ENCODE results near the gene KRTAP5-7.

Gene KRTAP5-7

DNA sequence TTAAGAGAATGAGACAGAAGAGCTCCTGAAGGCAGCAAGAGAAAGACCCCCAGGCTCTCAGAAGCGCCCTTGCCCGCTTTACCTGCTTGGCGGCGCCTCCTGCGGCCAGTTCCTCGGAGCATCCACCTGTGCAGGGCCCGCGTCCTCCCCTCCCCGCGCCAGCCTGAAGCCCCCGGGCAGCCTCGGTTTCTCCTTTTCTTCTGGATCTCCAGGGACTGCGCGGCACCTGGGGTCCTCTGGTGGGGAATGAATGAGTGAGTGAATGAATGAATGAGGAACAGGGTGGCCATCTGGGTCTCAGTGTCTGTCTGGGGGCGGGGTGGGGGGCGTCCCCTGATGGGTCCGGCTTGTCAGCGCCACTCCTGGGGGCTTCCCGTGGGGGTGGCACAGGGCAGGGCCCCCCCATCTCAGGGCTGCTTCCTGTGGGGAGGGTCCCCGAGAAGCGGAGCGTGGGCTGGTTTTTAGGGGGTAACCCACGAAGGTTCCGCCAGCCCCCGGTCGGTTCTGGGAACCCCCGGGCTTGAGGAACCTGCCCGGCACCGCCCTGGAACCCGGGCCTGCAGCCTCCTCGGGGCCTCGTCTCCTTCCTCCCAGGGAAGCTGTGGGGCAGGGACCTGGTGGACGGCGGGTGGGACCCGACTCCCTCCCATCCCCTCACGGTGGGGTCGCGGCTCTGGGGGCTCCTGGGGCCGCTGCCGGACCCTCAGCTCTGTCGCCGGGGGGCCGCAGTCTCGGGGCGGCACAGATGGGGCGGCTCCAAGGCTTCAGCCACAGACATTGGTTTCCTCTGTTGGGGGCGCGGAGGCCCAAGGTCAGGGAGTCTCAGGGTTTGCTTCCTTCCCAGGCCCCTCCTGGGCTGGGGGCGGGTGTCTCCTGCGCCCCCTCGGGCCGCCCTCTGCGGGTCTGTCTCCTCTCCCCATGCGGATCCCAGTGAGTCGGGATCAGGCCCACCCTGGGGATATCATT, 8.3 kb upstream of the KRTAP5-7 start:
- TF ChIP-seq, protein P1, sequence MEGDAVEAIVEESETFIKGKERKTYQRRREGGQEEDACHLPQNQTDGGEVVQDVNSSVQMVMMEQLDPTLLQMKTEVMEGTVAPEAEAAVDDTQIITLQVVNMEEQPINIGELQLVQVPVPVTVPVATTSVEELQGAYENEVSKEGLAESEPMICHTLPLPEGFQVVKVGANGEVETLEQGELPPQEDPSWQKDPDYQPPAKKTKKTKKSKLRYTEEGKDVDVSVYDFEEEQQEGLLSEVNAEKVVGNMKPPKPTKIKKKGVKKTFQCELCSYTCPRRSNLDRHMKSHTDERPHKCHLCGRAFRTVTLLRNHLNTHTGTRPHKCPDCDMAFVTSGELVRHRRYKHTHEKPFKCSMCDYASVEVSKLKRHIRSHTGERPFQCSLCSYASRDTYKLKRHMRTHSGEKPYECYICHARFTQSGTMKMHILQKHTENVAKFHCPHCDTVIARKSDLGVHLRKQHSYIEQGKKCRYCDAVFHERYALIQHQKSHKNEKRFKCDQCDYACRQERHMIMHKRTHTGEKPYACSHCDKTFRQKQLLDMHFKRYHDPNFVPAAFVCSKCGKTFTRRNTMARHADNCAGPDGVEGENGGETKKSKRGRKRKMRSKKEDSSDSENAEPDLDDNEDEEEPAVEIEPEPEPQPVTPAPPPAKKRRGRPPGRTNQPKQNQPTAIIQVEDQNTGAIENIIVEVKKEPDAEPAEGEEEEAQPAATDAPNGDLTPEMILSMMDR (IDR thresholded peaks at IDR 0.05; ENCODE audit: low read depth, low read length, missing control alignments) = no peak
- in situ Hi-C loops (cut with HindIII; ENCODE audit: low sequenced_read_pairs) = no loop called here
- DNase-seq (ENCODE audit: low read depth) = no peak
- no peak overlapping the region for H3K4me3 ChIP-seq (ENCODE audit: low read depth, low read length)

DNA sequence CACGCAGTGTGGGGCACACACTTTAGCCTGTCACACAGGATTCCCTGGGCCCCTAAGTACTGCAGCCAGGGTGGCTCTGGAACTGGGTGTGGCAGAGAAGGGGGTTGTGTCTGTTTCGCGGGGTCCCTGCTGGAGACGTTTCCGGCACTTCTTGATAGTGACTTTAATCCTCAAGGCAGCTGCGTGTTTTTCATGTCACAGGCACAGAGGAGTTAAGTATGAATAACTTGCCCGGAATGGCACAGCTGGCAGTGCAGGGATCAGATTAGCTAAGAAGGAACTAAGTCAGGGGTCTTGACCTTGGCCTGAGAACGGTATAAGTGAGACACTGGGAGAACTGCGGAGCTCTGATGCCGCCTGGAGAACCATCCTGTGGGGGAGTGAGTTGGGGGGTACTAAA, 7.5 kb upstream of the KRTAP5-7 start:
- in situ Hi-C loops (cut with HindIII; ENCODE audit: low sequenced_read_pairs) = no loop called here
- no peak for DNase-seq (ENCODE audit: low read depth)
- H3K4me3 ChIP-seq (ENCODE audit: low read depth, low read length) = no peak overlapping the region
- TF ChIP-seq, protein P1 (IDR thresholded peaks at IDR 0.05; ENCODE audit: low read depth, low read length, missing control alignments) = no peak

DNA sequence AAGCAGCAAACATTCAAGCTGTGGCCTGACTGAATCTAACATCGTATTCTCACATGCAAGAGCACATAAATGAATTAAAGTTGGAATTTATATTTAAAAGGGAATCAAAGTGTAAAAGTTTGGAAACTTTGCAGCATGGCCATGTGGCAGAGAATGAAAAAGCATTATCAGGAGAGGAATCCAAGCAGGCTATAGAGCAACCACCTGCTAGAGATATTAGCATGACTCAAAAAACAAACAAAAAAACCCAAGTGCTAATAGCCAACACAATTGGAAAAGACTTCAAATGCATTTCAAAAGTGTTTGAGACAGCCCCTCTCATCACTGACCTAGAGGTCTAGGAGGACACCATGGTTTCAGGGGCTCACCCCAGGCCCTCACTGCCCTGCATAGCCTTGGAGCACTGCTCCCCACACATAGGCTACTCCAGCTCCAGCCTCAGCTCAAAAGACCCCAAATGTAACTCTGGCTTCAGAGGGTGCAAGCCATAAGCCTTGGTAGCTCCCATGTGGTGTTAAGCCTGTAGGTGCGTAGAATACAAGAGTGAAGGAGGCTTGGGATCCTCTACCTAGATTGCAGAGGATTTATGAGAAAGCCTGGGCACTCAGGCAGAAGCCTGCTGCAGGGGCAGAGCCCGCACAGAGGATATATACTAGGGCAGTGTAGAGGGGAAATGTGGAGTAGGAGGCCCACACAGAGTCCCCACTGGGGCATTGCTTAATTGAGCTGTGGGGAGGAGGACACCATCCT, 1.7 kb upstream of the KRTAP5-7 start:
- in situ Hi-C loops (cut with HindIII; ENCODE audit: low sequenced_read_pairs) = no loop called here
- DNase-seq (ENCODE audit: low read depth) = no peak
- no peak overlapping the region for H3K4me3 ChIP-seq (ENCODE audit: low read depth, low read length)
- TF ChIP-seq, protein P1 (IDR thresholded peaks at IDR 0.05; ENCODE audit: low read depth, low read length, missing control alignments) = no peak

DNA sequence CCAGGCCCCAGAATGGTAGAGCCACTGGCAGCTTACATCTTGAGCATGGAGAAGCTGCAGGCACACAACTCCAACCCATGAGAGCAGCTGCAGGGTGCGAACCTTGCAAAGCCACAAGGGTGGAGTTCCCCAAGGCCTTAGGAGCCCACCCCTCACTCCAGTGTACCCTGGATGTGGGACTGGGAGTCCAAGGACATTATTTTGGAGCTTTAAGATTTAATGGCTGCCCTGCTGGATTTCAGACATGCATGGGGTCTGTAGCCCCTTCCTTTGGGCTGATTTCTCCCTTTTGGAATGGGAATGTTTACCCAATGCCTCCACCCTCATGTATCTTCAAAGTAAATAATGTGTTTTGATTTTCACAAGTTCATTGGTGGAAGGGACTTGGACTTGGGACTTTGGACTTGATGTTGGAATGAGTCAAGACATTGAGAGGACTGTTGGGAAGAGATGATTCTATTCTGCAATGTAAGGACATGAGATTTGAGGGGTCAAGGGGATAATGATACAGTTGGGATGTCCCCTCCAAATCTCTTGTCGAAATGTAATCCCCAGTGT, 1.1 kb upstream of the KRTAP5-7 start:
- TF ChIP-seq, protein P1 (IDR thresholded peaks at IDR 0.05; ENCODE audit: low read depth, low read length, missing control alignments) = no peak
- no peak for DNase-seq (ENCODE audit: low read depth)
- in situ Hi-C loops (cut with HindIII; ENCODE audit: low sequenced_read_pairs) = no loop called here
- no peak overlapping the region for H3K4me3 ChIP-seq (ENCODE audit: low read depth, low read length)

DNA sequence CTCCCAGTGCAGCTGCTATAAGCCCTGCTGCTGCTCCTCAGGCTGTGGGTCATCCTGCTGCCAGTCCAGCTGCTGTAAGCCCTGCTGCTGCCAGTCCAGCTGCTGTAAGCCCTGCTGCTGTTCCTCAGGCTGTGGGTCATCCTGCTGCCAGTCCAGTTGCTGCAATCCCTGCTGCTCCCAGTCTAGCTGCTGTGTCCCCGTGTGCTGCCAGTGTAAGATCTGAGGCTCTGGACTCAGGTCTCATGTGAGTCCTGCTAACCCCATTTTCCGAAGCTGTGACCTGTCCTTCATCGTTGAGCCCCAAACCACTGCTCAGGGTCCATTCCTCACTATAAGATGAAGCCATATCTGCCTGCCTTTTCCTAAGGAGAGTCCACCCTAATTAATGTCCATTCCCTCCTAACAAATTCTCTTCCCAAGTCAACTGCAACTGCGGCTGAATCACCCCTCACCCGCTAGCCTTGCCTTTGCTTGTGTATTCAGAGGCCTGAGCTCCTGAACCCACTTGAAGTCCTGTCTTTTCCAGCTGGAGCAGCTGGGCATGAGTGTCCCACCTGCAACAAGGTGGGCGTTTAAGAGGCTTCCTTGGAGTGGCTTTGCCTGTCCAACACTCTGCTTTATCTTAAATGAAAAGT, 626 bp downstream of the KRTAP5-7 start:
- TF ChIP-seq, protein P1 (IDR thresholded peaks at IDR 0.05; ENCODE audit: low read depth, low read length, missing control alignments) = no peak
- H3K4me3 ChIP-seq (ENCODE audit: low read depth, low read length) = no peak overlapping the region
- in situ Hi-C loops (cut with HindIII; ENCODE audit: low sequenced_read_pairs) = no loop called here
- DNase-seq (ENCODE audit: low read depth) = no peak

DNA sequence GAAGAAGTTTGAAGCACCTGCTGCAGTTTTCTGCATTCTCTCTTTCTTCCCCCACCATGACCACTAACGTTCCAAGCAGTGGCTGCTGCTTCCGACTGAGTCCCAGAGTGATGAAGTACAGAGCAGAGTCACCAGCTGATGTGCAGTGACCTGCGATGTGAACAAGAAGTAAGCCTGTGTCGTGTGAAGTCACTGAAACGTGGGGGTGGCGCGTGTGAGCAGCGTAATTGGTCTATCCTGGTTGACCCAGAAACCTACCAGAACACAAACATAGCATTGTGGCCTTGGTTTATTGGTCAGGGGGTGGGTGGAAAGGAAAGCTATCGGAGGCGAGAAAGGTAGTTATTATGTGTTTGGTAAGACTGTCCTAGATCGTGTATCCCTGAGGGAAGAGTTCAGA, 3.5 kb downstream of the KRTAP5-7 start:
- H3K4me3 ChIP-seq (ENCODE audit: low read depth, low read length) = no peak overlapping the region
- TF ChIP-seq, protein P1 (IDR thresholded peaks at IDR 0.05; ENCODE audit: low read depth, low read length, missing control alignments) = no peak
- in situ Hi-C loops (cut with HindIII; ENCODE audit: low sequenced_read_pairs) = no loop called here
- DNase-seq (ENCODE audit: low read depth) = no peak
